IPS-20b (cell line): ENCODE results near the gene PAPSS1.

ENCODE experiments used
- H3K27ac ChIP-seq: one replicate; pipeline ENCODE4 v1.5.1; 2013; ENCODE audit warnings: low read length
- H3K27me3 ChIP-seq: 2 replicates; pipeline ENCODE4 v1.6.1; 2013; ENCODE audit warnings: mild to moderate bottlenecking, low read length, inconsistent platforms; ENCODE audit not compliant: insufficient read depth
- H3K36me3 ChIP-seq: 2 replicates; pipeline ENCODE4 v1.6.1; 2013; ENCODE audit warnings: low read depth, mild to moderate bottlenecking, inconsistent platforms, low read length, moderate library complexity; ENCODE audit not compliant: insufficient read depth
- H3K4me1 ChIP-seq: 2 replicates; pipeline ENCODE4 v1.6.1; 2013; ENCODE audit warnings: mild to moderate bottlenecking, control low read depth, inconsistent platforms, low read length, moderate library complexity; ENCODE audit not compliant: insufficient read depth
- H3K4me3 ChIP-seq: 2 replicates; pipeline ENCODE4 v1.5.1; 2013; ENCODE audit warnings: mild to moderate bottlenecking, low read length, inconsistent platforms
- H3K9ac ChIP-seq: 2 replicates; pipeline ENCODE4 v1.6.1; 2013; ENCODE audit warnings: low read depth, mild to moderate bottlenecking, inconsistent platforms, low read length, moderate library complexity
- H3K9me3 ChIP-seq: 2 replicates; pipeline ENCODE4 v1.6.1; 2013; ENCODE audit warnings: mild to moderate bottlenecking, low read depth, low read length, inconsistent platforms; ENCODE audit not compliant: insufficient read depth

Gene PAPSS1

GRCh38 chr4:107645604-107646003 is 74.4 kb downstream of the PAPSS1 start:
- no peaks in the 10 kb centered on the region; the same call in 1 of the 2 replicates for H3K27me3 ChIP-seq
- no peaks in the 10 kb centered on the region; the same call in 1 of the 2 replicates for H3K9me3 ChIP-seq
- H3K4me3 ChIP-seq: no peak overlapping the region
- H3K9ac ChIP-seq: no peak overlapping the region
- peaks cover 16% of the 10 kb centered on the region; the same call in 1 of the 2 replicates for H3K36me3 ChIP-seq
- peaks cover 17% of the 10 kb centered on the region for H3K4me1 ChIP-seq
- H3K27ac ChIP-seq: no peak overlapping the region

- H3K4me1 ChIP-seq: peaks cover 2% of the 10 kb centered on the region
- H3K9ac ChIP-seq: no peak overlapping the region
- H3K9me3 ChIP-seq: no peaks in the 10 kb centered on the region; the same call in 1 of the 2 replicates
- H3K4me3 ChIP-seq: no peak overlapping the region
- no peaks in the 10 kb centered on the region for H3K27me3 ChIP-seq
- peaks cover 16% of the 10 kb centered on the region; the same call in 1 of the 2 replicates for H3K36me3 ChIP-seq
- H3K27ac ChIP-seq: no peak overlapping the region
These were observed 77.0 kb downstream of the PAPSS1 start for GRCh38 chr4:107643021-107643420.

GRCh38 chr4:107640878-107641277 is 79.2 kb downstream of the PAPSS1 start:
- no peaks in the 10 kb centered on the region; the same call in 1 of the 2 replicates for H3K4me1 ChIP-seq
- no peak overlapping the region for H3K27ac ChIP-seq
- H3K9me3 ChIP-seq: no peaks in the 10 kb centered on the region
- H3K9ac ChIP-seq: no peak overlapping the region
- H3K27me3 ChIP-seq: no peaks in the 10 kb centered on the region
- no peak overlapping the region for H3K4me3 ChIP-seq
- H3K36me3 ChIP-seq: peaks cover 16% of the 10 kb centered on the region; the same call in 1 of the 2 replicates

- Histone ChIP-seq H3K27ac (no peak overlapping the region), H3K9me3 (no peaks in the 10 kb centered on the region), H3K9ac (no peak overlapping the region), H3K36me3 (peaks cover 16% of the 10 kb centered on the region; the same call in 1 of the 2 replicates), H3K4me1 (no peaks in the 10 kb centered on the region; the same call in 1 of the 2 replicates), H3K27me3 (no peaks in the 10 kb centered on the region), H3K4me3 (no peak overlapping the region)
These were observed 79.8 kb downstream of the PAPSS1 start for GRCh38 chr4:107640197-107640596.

GRCh38 chr4:107635735-107636134 is 84.3 kb downstream of the PAPSS1 start:
- Histone ChIP-seq H3K9me3 (no peaks in the 10 kb centered on the region), H3K27me3 (no peaks in the 10 kb centered on the region), H3K9ac (no peak overlapping the region), H3K27ac (no peak overlapping the region), H3K36me3 (no peaks in the 10 kb centered on the region), H3K4me1 (no peaks in the 10 kb centered on the region), H3K4me3 (no peak overlapping the region)

GRCh38 chr4:107631560-107631959 is 88.5 kb downstream of the PAPSS1 start:
- Histone ChIP-seq H3K4me3 (no peak overlapping the region), H3K4me1 (no peaks in the 10 kb centered on the region), H3K27me3 (no peaks in the 10 kb centered on the region), H3K27ac (no peak overlapping the region), H3K9me3 (no peaks in the 10 kb centered on the region), H3K36me3 (peaks cover 5% of the 10 kb centered on the region; the same call in 1 of the 2 replicates), H3K9ac (no peak overlapping the region)

- Histone ChIP-seq H3K27me3 (no peaks in the 10 kb centered on the region), H3K4me3 (no peak overlapping the region), H3K27ac (no peak overlapping the region), H3K36me3 (peaks cover 5% of the 10 kb centered on the region; the same call in 1 of the 2 replicates), H3K4me1 (no peaks in the 10 kb centered on the region), H3K9ac (no peak overlapping the region), H3K9me3 (no peaks in the 10 kb centered on the region)
These were observed 89.8 kb downstream of the PAPSS1 start for GRCh38 chr4:107630185-107630705.

GRCh38 chr4:107629318-107629717 is 90.7 kb downstream of the PAPSS1 start:
- Histone ChIP-seq H3K36me3 (peaks cover 5% of the 10 kb centered on the region; the same call in 1 of the 2 replicates), H3K27me3 (no peaks in the 10 kb centered on the region), H3K4me3 (no peak overlapping the region), H3K9ac (no peak overlapping the region), H3K4me1 (no peaks in the 10 kb centered on the region), H3K27ac (no peak overlapping the region), H3K9me3 (0 out of 2 replicates have a peak, but pooled peaks cover 3% of the 10 kb centered on the region)

GRCh38 chr4:107625391-107625902 is 94.6 kb downstream of the PAPSS1 start:
- H3K4me3 ChIP-seq: no peak overlapping the region
- no peak overlapping the region for H3K27ac ChIP-seq
- H3K36me3 ChIP-seq: peaks cover 4% of the 10 kb centered on the region; the same call in 1 of the 2 replicates
- H3K9ac ChIP-seq: no peak overlapping the region
- H3K9me3 ChIP-seq: peaks cover 6% of the 10 kb centered on the region; the same call in 1 of the 2 replicates
- no peaks in the 10 kb centered on the region for H3K27me3 ChIP-seq
- H3K4me1 ChIP-seq: no peaks in the 10 kb centered on the region

- H3K27ac ChIP-seq: no peak overlapping the region
- no peak overlapping the region for H3K4me3 ChIP-seq
- H3K27me3 ChIP-seq: no peaks in the 10 kb centered on the region
- no peaks in the 10 kb centered on the region for H3K4me1 ChIP-seq
- no peak overlapping the region for H3K9ac ChIP-seq
- H3K36me3 ChIP-seq: no peaks in the 10 kb centered on the region; the same call in 1 of the 2 replicates
- H3K9me3 ChIP-seq: peaks cover 6% of the 10 kb centered on the region; the same call in 1 of the 2 replicates
These were observed 96.0 kb downstream of the PAPSS1 start for GRCh38 chr4:107624024-107624423.

- Histone ChIP-seq H3K4me3 (no peak overlapping the region), H3K27ac (no peak overlapping the region), H3K27me3 (no peaks in the 10 kb centered on the region), H3K36me3 (no peaks in the 10 kb centered on the region; the same call in 1 of the 2 replicates), H3K9ac (no peak overlapping the region), H3K9me3 (peaks cover 6% of the 10 kb centered on the region; the same call in 1 of the 2 replicates), H3K4me1 (no peaks in the 10 kb centered on the region)
These were observed 98.0 kb downstream of the PAPSS1 start for GRCh38 chr4:107622006-107622405.

- H3K36me3 ChIP-seq: no peaks in the 10 kb centered on the region; the same call in 1 of the 2 replicates
- H3K9ac ChIP-seq: no peak overlapping the region
- peaks cover 6% of the 10 kb centered on the region; the same call in 1 of the 2 replicates for H3K9me3 ChIP-seq
- H3K4me3 ChIP-seq: no peak overlapping the region
- H3K4me1 ChIP-seq: no peaks in the 10 kb centered on the region
- H3K27me3 ChIP-seq: no peaks in the 10 kb centered on the region
- no peak overlapping the region for H3K27ac ChIP-seq
These were observed 100.3 kb downstream of the PAPSS1 start for GRCh38 chr4:107619731-107620130.
